NB4 (cell line): Measurements from ENCODE around the gene OR52N1.

Source experiments
- DNase-seq: peaks from one replicate; pipeline ENCODE4 v3.0.0; 2010; ENCODE audit warnings: low read depth
- H3K4me3 ChIP-seq: one replicate; pipeline ENCODE4 v1.5.1; 2011; ENCODE audit warnings: mild to moderate bottlenecking, low read depth, low read length, moderate library complexity
- CTCF ChIP-seq: IDR thresholded peaks from one replicate; pipeline ENCODE4 v1.5.1; 2012; ENCODE audit warnings: low read depth, low read length
- MAX ChIP-seq: IDR thresholded peaks from 2 replicates; pipeline ENCODE4 v1.6.1; 2011; ENCODE audit warnings: low read depth, low read length
- MYC ChIP-seq: IDR thresholded peaks from 2 replicates; pipeline ENCODE4 v1.6.1; 2011; ENCODE audit warnings: low read depth, low read length
- POLR2A ChIP-seq: IDR thresholded peaks from 2 replicates; pipeline ENCODE4 v1.6.1; 2011; ENCODE audit warnings: mild to moderate bottlenecking; ENCODE audit not compliant: insufficient read length; ENCODE audit errors: extremely low read depth

The OR52N1 gene

DNA sequence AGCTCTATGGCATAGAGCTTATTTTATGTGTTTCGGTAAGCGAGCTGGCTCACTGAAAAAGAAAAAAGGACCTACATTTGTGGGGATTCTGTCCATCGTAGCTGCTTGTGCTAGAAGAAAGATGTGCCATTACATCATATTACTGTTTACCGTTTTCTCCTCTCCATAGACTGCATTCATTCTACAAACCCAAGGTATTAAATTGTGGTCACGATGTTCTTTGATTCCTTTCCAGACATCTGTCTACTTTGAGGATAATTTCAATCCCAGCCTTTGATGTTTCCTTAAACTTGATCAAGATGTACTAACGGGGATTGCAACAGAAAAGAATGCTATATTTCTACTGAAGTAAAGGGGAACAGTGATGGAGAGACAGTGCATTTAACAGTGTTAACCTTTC lies 5.5 kb upstream of the OR52N1 start:
- DNase-seq, result no peak
- H3K4me3 ChIP-seq, result no peak overlapping the region
- TF ChIP-seq MYC (no peak), CTCF (no peak), POLR2A (no peak), MAX (no peak)

DNA sequence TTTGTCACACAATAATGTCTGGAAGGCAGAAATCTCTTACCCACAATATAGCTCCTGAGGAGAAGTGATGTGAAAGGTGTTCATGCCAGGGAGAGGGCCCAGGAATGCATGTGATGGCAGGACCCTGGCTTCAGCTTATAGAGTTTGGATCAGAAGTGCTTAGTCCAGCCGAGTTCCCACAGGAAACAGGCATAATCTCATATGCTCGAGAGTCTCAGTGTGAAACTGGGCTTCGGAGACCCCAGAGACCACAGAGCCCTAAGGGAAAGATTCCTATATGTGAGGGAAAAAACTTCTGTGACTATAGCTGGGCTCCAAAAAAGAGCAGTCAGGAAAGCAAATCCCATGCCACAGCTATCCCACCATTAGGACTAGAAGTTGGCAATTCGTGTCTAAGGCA lies 7.8 kb downstream of the OR52N1 start, which contains the start of gene OR52N5:
TSS of gene OR52N5 (minus strand) at position 101 of the 400 bp plus-strand sequence. CDS start 4,721 bp downstream, outside the sequence.
- no peak within 1 kb of the TSS for H3K4me3 ChIP-seq
- no peak for DNase-seq
- TF ChIP-seq MYC (no peak), POLR2A (no peak), MAX (no peak), CTCF (no peak)

DNA sequence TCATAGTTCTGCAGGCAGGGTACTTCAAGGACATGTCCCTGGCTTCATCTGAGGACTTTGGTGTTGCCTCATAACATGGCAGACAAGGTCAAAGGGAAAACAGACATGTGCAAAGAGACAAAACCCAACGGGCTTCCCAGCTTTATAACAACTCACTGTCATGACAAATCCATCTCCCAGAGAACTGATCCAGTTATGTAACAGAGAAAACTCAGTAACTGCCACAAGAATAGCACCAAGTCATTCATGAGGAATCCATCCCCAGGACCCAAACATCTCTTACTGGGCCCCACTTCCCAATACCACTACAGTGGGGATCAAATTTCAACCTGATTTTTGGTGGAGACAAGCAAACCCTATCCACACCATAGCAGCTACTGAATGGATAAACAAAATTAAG lies 24.0 kb downstream of the OR52N1 start:
- DNase-seq, result no peak
- TF ChIP-seq POLR2A (no peak), CTCF (no peak), MYC (no peak), MAX (no peak)
- H3K4me3 ChIP-seq, result no peak overlapping the region

- no peak for DNase-seq
- TF ChIP-seq POLR2A (no peak), CTCF (no peak), MAX (no peak), MYC (no peak)
- H3K4me3 ChIP-seq, result no peak within 1 kb of the TSS
These were observed 37.1 kb downstream of the OR52N1 start, which contains the start of gene OR52N4 for GRCh38 chr11:5753943-5754342. Gene OR52N4, plus strand, starts transcription at chr11:5754243. Its CDS starts 498 bp downstream, at chr11:5754741.

DNA sequence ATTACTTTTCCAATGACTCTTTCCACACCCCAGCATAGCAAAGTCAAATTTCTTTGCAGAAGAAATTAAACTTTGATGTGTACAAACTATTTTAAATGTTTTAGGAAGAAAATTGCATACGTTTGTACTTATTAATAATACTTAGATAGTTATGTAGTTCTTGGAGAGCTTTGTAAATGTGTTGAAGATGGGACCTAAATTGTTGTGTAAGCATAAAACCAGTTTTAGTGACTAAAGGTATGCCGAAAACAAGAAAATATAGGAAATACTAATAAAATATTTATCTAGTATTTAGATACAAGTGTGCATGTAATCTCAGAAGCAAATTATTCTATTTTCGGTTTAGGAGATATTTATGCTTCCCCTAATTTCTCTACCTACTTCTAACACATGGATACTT lies 41.2 kb downstream of the OR52N1 start:
- H3K4me3 ChIP-seq, result no peak overlapping the region
- no peak for DNase-seq
- no peak for TF ChIP-seq POLR2A
- TF ChIP-seq MAX, result no peak
- TF ChIP-seq MYC, result no peak
- TF ChIP-seq CTCF, result no peak

GRCh38 chr11:5746614-5747013 lies 44.5 kb downstream of the OR52N1 start:
- no peak overlapping the region for H3K4me3 ChIP-seq
- TF ChIP-seq CTCF, result no peak
- no peak for TF ChIP-seq POLR2A
- no peak for TF ChIP-seq MAX
- no peak for TF ChIP-seq MYC
- DNase-seq, result no peak
